Measurements from ENCODE around the gene CACNA1F. TPM values are rescaled to one million over a fixed set of nuclear protein-coding genes. Genes with fewer than 3 reads are reported as not detected.

The CACNA1F gene
- total RNA-seq, 1 experiment from 2014 or later, result 0.05 TPM

DNA sequence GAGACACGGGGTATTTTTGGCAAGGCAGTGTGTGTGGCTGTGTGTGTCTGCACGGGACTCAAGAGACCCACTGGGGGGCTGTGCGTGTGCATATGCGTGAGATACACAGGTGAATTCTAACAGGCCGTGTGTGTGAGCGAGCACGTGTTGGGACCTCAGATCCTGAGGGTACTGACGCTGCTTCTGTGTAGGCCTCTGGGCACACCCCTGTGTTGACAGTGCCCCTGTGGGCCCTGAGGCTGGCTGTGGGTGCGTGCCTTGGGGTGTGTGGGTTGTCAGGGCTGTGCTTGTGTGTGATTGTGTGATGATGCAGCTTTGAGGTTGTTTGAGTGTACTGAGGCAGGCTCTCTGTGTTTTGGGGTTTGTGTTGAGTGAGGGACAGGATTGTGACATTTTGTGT is 17.4 kb upstream of the CACNA1F start:
- H3K4me1 ChIP-seq, result no peaks in the 10 kb centered on the region
- Mint-ChIP-seq H3K27ac (ENCODE audit: unreplicated experiment) (no peak overlapping the region), H3K36me3 (ENCODE audit: insufficient read depth, unreplicated experiment) (peaks cover 10% of the 10 kb centered on the region), H3K4me1 (ENCODE audit: low read depth, unreplicated experiment) (no peaks in the 10 kb centered on the region), H3K4me3 (ENCODE audit: unreplicated experiment) (no peak overlapping the region), H3K27me3 (ENCODE audit: insufficient read depth, unreplicated experiment) (no peaks in the 10 kb centered on the region), H3K9me3 (ENCODE audit: unreplicated experiment) (no peaks in the 10 kb centered on the region)
- no peak overlapping the region for H3K4me3 ChIP-seq (ENCODE audit: low read depth, low read length)
- no peaks in the 10 kb centered on the region for H3K27me3 ChIP-seq (replicated peaks; ENCODE audit: control insufficient read depth, insufficient read depth, low read length)
- POLR2A ChIA-PET, result interaction anchor here (1.2 kb wide), 1 partner anchor 18 kb away, joined by 4 read pairs; no protein-coding TSS in a partner anchor
- TF ChIP-seq CTCF (IDR thresholded peaks at IDR 0.05; ENCODE audit: insufficient read depth in 1 of 2, low read depth in 1 of 2, low read length in 1 of 2, severe bottlenecking in 1 of 2, unreplicated experiment in 1 of 2), result no peak
- H3K36me3 ChIP-seq (ENCODE audit: control insufficient read depth, insufficient read depth, low read length), result no peaks in the 10 kb centered on the region
- DNase-seq, result no peak
- H3K9me3 ChIP-seq, result no peaks in the 10 kb centered on the region
- no TSS peak for BruUV-seq (replicated peaks)
- CTCF ChIA-PET, result no interaction called here
- intact Hi-C loops (cut with micrococcal nuclease; ENCODE audit: unreplicated experiment), result no loop called here

DNA sequence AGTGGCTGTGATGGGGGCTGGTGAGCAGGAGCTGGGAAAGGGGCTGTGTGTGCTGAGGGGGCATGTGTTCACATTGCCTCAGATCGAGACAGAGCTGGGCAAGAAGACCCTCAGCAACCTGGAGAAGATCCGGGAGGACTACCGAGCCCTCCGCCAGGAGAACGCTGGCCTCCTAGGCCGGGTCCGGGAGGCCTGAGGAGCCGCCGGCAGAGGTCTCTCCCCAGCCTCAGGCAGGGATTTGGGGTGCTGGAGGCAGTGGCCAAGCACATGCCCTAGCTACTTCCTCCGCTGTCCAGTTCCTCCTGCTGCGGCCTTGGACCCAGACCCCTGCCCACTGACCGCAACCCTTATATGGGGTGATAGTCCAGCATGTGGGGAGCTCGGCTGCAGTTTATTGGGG is 16.9 kb upstream of the CACNA1F start:
- ChIA-PET CTCF (no interaction called here), POLR2A (interaction anchor here (1.2 kb wide), 1 partner anchor 19 kb away, joined by 4 read pairs; no protein-coding TSS in a partner anchor)
- H3K4me3 ChIP-seq (ENCODE audit: low read depth, low read length), result no peak overlapping the region
- no peak for DNase-seq
- H3K36me3 ChIP-seq (ENCODE audit: control insufficient read depth, insufficient read depth, low read length), result no peaks in the 10 kb centered on the region
- H3K27me3 ChIP-seq (replicated peaks; ENCODE audit: control insufficient read depth, insufficient read depth, low read length), result no peaks in the 10 kb centered on the region
- no peaks in the 10 kb centered on the region for H3K4me1 ChIP-seq
- H3K9me3 ChIP-seq, result no peaks in the 10 kb centered on the region
- no peak for TF ChIP-seq CTCF (IDR thresholded peaks at IDR 0.05; ENCODE audit: insufficient read depth in 1 of 2, low read depth in 1 of 2, low read length in 1 of 2, severe bottlenecking in 1 of 2, unreplicated experiment in 1 of 2)
- Mint-ChIP-seq H3K4me3 (ENCODE audit: unreplicated experiment) (no peak overlapping the region), H3K27me3 (ENCODE audit: insufficient read depth, unreplicated experiment) (no peaks in the 10 kb centered on the region), H3K27ac (ENCODE audit: unreplicated experiment) (no peak overlapping the region), H3K36me3 (ENCODE audit: insufficient read depth, unreplicated experiment) (peaks cover 10% of the 10 kb centered on the region), H3K9me3 (ENCODE audit: unreplicated experiment) (no peaks in the 10 kb centered on the region), H3K4me1 (ENCODE audit: low read depth, unreplicated experiment) (no peaks in the 10 kb centered on the region)
- no TSS peak for BruUV-seq (replicated peaks)
- intact Hi-C loops (cut with micrococcal nuclease; ENCODE audit: unreplicated experiment), result no loop called here

GRCh38 chrX:49249616-49250015 is 16.5 kb upstream of the CACNA1F start:
- H3K4me1 ChIP-seq, result no peaks in the 10 kb centered on the region
- H3K36me3 Mint-ChIP-seq (ENCODE audit: insufficient read depth, unreplicated experiment), result peaks cover 10% of the 10 kb centered on the region
- no peaks in the 10 kb centered on the region for H3K9me3 ChIP-seq
- H3K4me1 Mint-ChIP-seq (ENCODE audit: low read depth, unreplicated experiment), result no peaks in the 10 kb centered on the region
- no peaks in the 10 kb centered on the region for H3K9me3 Mint-ChIP-seq (ENCODE audit: unreplicated experiment)
- TF ChIP-seq CTCF (IDR thresholded peaks at IDR 0.05; ENCODE audit: insufficient read depth in 1 of 2, low read depth in 1 of 2, low read length in 1 of 2, severe bottlenecking in 1 of 2, unreplicated experiment in 1 of 2), result no peak
- H3K27me3 ChIP-seq (replicated peaks; ENCODE audit: control insufficient read depth, insufficient read depth, low read length), result no peaks in the 10 kb centered on the region
- no peak overlapping the region for H3K4me3 ChIP-seq (ENCODE audit: low read depth, low read length)
- intact Hi-C loops (cut with micrococcal nuclease; ENCODE audit: unreplicated experiment), result no loop called here
- no peak overlapping the region for H3K4me3 Mint-ChIP-seq (ENCODE audit: unreplicated experiment)
- ChIA-PET POLR2A (interaction anchor here (0.5 to 1.2 kb wide), 2 partner anchors 9 to 19 kb away, joined by 3 to 4 read pairs; no protein-coding TSS in a partner anchor), CTCF (no interaction called here)
- no peak for DNase-seq
- no TSS peak for BruUV-seq (replicated peaks)
- H3K27me3 Mint-ChIP-seq (ENCODE audit: insufficient read depth, unreplicated experiment), result no peaks in the 10 kb centered on the region
- no peaks in the 10 kb centered on the region for H3K36me3 ChIP-seq (ENCODE audit: control insufficient read depth, insufficient read depth, low read length)
- no peak overlapping the region for H3K27ac Mint-ChIP-seq (ENCODE audit: unreplicated experiment)
